A204.1 (cell line): Measurements from ENCODE around the gene MTM1.

Experiments
- FAIRE-seq: peaks from 2 replicates; lab custom pipeline; 2012; peaks lifted over from hg19 to GRCh38; lab: Jason Lieb, UNC

MTM1 gene

DNA sequence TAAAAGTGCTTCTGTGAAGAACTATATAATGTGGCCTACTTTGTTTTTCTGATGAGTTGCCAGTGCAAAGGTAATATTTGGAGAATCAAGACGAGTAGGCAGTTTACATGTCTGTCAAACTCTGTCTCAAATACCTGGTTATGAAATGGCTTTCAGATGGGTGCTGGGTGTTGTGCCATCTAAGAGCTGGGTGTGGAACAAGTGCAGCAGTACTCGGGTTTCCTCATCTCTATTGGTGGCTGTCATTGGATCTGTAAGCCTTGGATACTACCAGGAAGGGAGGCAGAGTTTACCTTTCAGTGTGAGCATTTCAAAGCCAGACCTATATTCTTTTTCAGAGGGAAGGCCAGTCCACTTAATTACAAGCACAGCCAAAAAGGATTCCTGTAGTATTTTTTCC lies 37.2 kb downstream of the MTM1 start:
- FAIRE-seq, result no peak

GRCh38 chrX:150607201-150607600 lies 38.8 kb downstream of the MTM1 start:
- no peak for FAIRE-seq

GRCh38 chrX:150610043-150610442 lies 41.6 kb downstream of the MTM1 start:
- no peak for FAIRE-seq

- FAIRE-seq, result no peak
Observed at GRCh38 chrX:150610446-150610845, 42.0 kb downstream of the MTM1 start.

DNA sequence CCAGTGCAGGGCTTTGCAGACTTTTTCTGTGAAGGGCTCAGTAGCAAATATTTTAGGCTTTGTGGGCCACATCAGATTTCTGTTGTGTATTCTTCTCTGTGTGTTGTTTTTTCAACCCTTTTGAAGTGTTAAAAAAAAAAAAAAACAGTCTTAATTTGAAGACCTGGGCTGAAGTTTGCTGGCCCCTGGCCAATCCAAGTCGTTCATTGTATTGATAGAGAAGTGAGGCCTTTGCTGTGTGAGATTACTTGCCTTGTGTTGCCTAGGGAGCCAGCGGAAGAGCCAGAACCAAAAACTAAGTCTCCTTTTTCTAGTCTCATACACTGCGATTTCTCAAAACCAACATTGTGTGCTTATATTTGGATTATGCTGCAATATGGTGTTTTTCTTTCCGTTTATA lies 46.9 kb downstream of the MTM1 start:
- FAIRE-seq, result no peak

GRCh38 chrX:150616179-150616862 lies 47.9 kb downstream of the MTM1 start:
- FAIRE-seq, result no peak

- no peak for FAIRE-seq
Observed at GRCh38 chrX:150616863-150617198, 48.4 kb downstream of the MTM1 start.

DNA sequence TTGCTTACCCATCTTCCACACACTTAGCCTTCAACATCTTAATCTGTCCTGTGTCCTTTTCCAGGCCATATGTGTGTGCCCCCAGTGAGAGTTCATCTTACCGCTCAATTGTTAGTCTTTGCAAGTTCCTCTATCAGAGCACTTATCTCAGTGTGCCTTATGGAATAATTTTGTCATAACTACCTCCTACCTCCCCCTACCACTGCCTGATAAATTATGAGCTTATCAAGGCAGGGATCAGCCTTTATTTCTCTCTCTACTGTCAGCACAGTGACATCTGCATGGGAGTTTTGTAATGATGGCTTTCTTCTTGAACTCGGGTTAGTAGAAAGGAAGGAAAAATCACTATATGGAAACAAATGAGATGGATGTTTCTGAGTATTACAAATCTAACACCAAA lies 53.2 kb downstream of the MTM1 start:
- no peak for FAIRE-seq

DNA sequence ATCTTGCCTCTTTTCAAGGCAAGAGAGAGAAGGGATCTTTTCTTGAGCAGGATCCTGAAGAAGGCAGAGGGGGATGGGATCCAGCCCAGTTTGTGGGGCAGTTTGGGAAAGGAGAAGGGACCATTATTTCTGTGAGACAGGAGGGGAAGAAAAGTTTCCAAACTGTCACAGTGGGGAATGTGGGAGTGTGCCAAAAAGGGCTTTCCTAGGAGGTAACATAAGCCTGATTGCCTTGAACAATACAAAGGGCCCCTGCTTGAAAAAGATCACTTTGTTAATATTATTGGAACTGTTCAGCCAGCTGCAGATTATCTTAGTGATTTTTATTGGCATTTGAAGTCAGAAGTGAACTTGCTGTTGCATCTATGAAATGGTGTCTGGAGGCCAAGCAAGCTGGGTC lies 55.2 kb downstream of the MTM1 start:
- FAIRE-seq, result no peak

GRCh38 chrX:150625097-150625496 lies 56.7 kb downstream of the MTM1 start:
- no peak for FAIRE-seq

GRCh38 chrX:150625875-150626274 lies 57.5 kb downstream of the MTM1 start:
- no peak for FAIRE-seq

DNA sequence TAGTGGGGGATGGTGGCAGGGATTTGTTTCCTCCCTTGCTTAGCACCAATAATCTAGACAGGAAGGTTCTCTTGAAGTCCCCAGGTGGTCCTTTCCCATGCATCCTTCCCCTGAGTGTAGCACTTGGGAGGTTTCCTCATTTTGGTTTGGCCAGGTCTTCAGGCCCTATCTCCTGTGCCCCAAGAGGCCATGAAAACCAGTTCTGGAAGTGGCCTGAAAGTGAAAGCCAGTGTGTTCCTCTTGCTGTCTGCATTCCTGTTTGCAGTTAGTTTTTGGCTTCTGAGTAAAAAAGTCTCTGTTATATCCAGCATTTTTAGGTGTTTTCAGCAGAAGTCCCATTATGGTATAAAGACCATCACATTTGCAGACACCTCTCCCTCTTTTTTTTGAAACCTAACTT lies 59.5 kb downstream of the MTM1 start:
- FAIRE-seq, result no peak

DNA sequence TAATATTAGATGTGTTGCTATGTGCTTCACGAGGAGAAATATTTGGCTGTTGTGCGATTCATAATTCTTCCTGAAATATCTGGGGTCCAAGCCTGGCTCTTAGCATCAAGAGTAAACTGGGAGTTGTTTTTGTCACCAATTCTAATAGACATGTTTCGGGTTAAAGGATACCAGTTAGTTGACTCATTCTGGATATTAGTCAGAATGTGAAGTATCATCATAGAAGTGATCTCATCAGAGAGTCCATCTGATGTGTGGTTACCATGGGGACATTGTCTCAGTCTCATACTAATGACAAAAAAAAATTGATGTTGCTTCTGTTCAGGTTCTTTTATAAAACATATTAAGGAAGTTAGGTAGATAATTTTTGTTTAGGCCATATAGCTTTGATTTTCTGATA lies 67.5 kb downstream of the MTM1 start:
- FAIRE-seq, result no peak

- no peak for FAIRE-seq
Observed at GRCh38 chrX:150642423-150642822, 74.0 kb downstream of the MTM1 start.

- peak; percentile 46 for FAIRE-seq
Observed at GRCh38 chrX:150643271-150643670, 74.8 kb downstream of the MTM1 start.

DNA sequence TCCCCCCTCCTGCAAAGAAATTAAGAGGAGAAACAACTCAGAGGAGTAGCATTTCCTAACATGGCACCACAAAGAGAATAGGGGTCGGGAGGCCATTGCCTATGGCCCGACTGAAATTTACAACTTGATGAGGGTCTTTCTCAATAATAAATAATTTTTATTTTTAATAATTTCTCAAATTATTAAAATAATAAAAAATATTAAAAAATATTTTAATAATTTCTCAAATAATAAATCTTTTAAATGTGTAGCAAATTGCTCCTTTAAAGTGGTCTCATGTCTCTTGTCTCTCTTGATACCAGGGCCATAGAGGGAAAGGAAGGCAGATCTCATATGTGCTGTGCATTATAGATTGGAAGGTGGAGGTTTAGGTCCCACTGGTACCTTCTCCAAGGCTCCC lies 75.5 kb downstream of the MTM1 start:
- peak; percentile 37 for FAIRE-seq

- no peak for FAIRE-seq
Observed at GRCh38 chrX:150644422-150644821, 76.0 kb downstream of the MTM1 start.

DNA sequence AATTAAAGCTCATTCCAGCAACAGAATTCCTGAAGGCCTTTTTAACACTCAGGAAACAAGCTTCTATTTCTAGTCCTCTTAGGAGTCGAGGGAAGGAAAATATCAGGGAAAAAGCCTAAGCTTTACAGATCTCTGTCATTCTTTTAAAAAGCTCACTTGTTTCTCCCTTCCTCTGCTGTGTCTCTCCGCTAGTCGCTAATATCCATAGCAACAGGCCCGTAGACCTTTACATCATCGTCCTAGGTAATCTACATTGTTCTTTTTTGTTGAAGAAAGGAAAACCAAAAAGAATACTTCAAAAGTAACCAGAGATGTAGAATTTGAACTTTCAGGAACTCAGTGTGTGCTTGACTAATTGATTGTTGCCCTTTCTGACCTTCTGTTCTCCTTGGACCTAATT lies 78.9 kb downstream of the MTM1 start:
- no peak for FAIRE-seq

DNA sequence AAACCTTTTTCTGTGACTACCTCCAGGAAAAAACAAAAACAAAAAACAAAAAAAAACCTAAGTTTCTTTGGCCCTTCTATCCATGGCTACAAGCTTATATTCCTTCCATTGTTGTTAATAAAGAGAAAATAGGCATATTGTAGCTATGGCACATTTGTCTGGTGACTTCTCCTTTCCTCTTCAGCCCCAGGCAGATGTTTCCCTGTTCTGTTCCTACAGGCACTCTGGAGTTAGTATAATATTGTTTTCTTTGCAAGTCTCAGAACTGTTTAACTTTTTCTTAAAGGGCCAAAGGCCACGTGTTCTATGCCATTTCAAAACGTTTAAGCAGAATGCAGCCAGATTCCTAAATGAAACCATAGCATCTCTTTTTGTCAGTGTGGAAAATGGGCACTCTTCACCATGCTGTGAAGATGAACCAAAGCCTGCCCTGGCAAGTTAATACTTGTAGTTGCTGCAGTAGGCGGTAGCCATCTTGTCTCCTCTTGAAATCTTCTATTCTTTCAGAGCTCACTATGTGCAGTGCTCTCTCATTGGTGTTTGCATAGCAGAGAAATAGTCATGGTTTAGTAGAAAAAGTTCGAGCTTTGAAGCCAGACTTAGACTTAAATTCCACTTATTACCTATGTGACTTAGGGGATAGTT lies 80.0 kb downstream of the MTM1 start:
- FAIRE-seq, result no peak

DNA sequence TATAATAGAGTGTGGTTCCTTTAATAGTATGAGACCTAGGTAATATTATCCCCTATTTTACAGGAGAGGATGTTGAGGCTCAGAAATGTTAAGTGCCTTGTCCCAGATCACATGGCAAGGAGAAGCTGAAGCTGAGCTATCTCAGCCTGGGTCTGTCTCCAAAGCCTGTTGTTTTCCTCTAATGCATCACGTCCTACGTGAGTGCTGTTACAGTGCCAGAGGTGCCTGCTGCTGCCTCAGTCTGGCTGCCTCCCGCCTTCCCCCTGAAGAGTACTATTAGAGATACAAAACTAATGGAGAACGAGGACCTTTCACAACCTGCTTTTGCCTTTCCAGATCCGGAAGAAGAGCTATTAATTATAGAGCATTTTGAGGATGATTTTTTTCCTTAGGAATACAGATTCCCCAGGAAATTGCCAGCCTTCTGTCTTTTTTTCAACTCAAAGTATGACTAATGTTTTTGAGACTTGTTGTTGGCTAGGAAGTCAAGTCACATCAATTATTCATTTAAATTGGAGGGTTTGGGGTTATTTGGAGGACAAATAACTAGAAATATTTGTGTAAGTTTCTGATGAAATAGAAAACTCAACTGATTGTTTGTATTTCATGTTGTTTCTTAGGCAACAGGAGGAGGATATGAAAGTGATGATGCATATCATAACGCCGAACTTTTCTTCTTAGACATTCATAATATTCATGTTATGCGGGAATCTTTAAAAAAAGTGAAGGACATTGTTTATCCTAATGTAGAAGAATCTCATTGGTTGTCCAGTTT lies 80.9 kb downstream of the MTM1 start:
- no peak for FAIRE-seq

DNA sequence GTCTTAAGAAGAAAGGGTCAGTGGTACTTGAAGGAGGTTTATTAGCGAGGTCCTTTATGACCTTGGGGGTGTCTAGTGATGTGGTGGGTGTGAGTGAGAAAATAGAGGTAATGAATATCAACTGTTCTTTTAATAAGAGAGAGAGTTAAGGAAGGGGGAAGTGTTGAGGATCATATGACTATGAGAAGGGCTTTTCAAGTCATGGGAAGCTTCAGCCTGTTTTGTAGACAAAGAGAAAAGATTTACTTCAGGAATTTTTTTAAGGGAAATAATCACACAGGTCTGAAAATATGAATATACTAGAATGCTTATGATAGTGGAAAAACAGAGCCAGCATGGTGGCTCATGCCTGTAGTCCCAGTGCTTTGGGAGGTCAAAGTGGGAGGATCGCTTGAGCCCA lies 83.5 kb downstream of the MTM1 start:
- FAIRE-seq, result no peak

DNA sequence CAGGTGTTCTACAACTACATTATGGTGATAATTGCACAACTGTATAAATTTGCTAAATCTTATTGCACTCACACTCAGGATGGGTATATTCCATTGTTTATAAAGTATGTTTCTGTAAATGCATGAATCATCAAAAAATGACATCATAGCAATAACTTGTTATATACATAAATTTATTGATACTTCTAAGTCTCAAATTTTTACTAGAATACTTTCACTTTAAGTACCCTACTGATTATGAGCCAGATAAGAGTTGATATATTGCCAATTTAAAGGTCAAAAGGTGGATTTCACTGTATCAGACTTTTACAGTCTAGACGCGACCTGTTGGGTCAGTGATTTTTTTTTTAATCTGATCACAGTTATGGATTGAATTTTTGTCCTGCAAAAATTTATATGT lies 87.4 kb downstream of the MTM1 start:
- no peak for FAIRE-seq

DNA sequence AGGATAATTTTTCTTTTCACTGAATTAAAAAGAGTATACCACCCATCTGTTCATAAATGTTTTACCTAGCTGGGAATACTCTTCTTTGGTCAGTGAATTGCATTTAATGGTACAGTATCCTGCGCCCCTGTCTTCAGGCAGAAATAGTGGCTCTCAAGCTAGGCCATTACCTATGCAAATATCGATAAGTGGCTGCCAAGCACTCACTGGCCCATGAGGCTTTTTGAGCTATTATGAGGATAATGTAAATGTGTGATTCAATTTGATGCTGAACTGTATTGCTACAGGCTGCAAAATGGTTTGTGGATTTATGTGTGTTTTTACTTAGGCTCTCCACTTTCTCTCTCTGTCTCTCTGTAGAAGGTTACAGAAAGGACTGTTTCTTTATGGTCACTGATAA lies 94.7 kb downstream of the MTM1 start:
- no peak for FAIRE-seq

- FAIRE-seq, result no peak
Observed at GRCh38 chrX:150664290-150664689, 95.9 kb downstream of the MTM1 start.
